Fibroblast of the aortic adventitia (primary cell): ENCODE data around the gene CACNB1. TPM values are rescaled to one million over a fixed set of nuclear protein-coding genes. Genes with fewer than 3 reads are reported as not detected.
A peak's percentile ranks its signal among the peaks of the same experiment; 100 is the strongest.

Experiments
- DNase-seq: peaks from one replicate; pipeline ENCODE4 v3.0.0-alpha.2; 2010; ENCODE audit warnings: low read depth
- H3K4me3 ChIP-seq: 2 replicates; pipeline ENCODE4 v1.5.1; 2011; ENCODE audit warnings: low read depth, mild to moderate bottlenecking, control low read depth, low read length, moderate library complexity
- CTCF ChIP-seq: IDR thresholded peaks from 2 replicates; pipeline ENCODE4 v1.5.1; 2011; ENCODE audit warnings: mild to moderate bottlenecking, low read length, control low read depth, inconsistent platforms; ENCODE audit not compliant: insufficient read depth
- total RNA-seq: library from RNA; depleted of rRNA; stranded (reverse); fragments of >200 nt; gene quantifications from 2 replicates; pipeline ENCODE4 v1.2.3, GENCODE V29; 2012; ENCODE audit warnings: low replicate concordance

CACNB1 gene
- total RNA-seq, 1 donor, result 7.0 TPM

- peak within 1 kb of the TSS; percentile 48 for H3K4me3 ChIP-seq
- no peak for TF ChIP-seq CTCF
- no peak for DNase-seq
Observed at GRCh38 chr17:39225308-39225958, 28.0 kb upstream of the CACNB1 start, which contains the start of gene STAC2. STAC2 (minus strand) TSS chr17:39225945; CDS start chr17:39225502, 443 bp downstream.

- H3K4me3 ChIP-seq, result no peak overlapping the region
Observed at GRCh38 chr17:39224778-39225307, 27.4 kb upstream of the CACNB1 start.

GRCh38 chr17:39223907-39224777, 26.7 kb upstream of the CACNB1 start:
- DNase-seq, result no peak
- no peak for TF ChIP-seq CTCF
- no peak overlapping the region for H3K4me3 ChIP-seq

More at GRCh38 chr17:39224778-39225307, 27.4 kb upstream of the CACNB1 start:
- DNase-seq, result no peak
- no peak for TF ChIP-seq CTCF

- DNase-seq, result no peak
- no peak for TF ChIP-seq CTCF
- no peak overlapping the region for H3K4me3 ChIP-seq
Observed at GRCh38 chr17:39222866-39223834, 25.7 kb upstream of the CACNB1 start.

GRCh38 chr17:39222151-39222550, 24.7 kb upstream of the CACNB1 start:
- no peak overlapping the region for H3K4me3 ChIP-seq
- TF ChIP-seq CTCF, result no peak
- no peak for DNase-seq

- no peak overlapping the region for H3K4me3 ChIP-seq
- no peak for DNase-seq
- TF ChIP-seq CTCF, result no peak
Observed at GRCh38 chr17:39221572-39221971, 24.1 kb upstream of the CACNB1 start.
